ENCODE data around the gene SHMT1.
"Not testable (repeated sequence)": the region's sequence is repeated elsewhere in the genome, so short reads cannot be mapped to it uniquely, and the experiment has no call there.

SHMT1 gene

GRCh38 chr17:18320301-18320700 lies 43.0 kb downstream of the SHMT1 start:
- H3K36me3 ChIP-seq (ENCODE audit: control insufficient read depth, insufficient read depth, low read length), result peaks cover 30% of the 10 kb centered on the region
- H3K4me3 ChIP-seq (ENCODE audit: low read length), result peak overlapping the region; percentile 33
- no peaks in the 10 kb centered on the region for H3K27me3 ChIP-seq (ENCODE audit: control insufficient read depth, insufficient read depth, low read length)
- no peak overlapping the region for H3K27ac ChIP-seq (ENCODE audit: low read depth, low read length)
- H3K9ac ChIP-seq (ENCODE audit: low read length), result no peak overlapping the region
- H3K4me1 ChIP-seq (ENCODE audit: control insufficient read depth, insufficient read depth, low read length), result peaks cover 25% of the 10 kb centered on the region

GRCh38 chr17:18319604-18320256 lies 43.6 kb downstream of the SHMT1 start:
- Histone ChIP-seq H3K4me3 (ENCODE audit: low read length) (peak overlapping the region; percentile 33), H3K36me3 (ENCODE audit: control insufficient read depth, insufficient read depth, low read length) (peaks cover 28% of the 10 kb centered on the region), H3K4me1 (ENCODE audit: control insufficient read depth, insufficient read depth, low read length) (peaks cover 25% of the 10 kb centered on the region), H3K27me3 (ENCODE audit: control insufficient read depth, insufficient read depth, low read length) (no peaks in the 10 kb centered on the region), H3K9ac (ENCODE audit: low read length) (no peak overlapping the region), H3K27ac (ENCODE audit: low read depth, low read length) (no peak overlapping the region)

DNA sequence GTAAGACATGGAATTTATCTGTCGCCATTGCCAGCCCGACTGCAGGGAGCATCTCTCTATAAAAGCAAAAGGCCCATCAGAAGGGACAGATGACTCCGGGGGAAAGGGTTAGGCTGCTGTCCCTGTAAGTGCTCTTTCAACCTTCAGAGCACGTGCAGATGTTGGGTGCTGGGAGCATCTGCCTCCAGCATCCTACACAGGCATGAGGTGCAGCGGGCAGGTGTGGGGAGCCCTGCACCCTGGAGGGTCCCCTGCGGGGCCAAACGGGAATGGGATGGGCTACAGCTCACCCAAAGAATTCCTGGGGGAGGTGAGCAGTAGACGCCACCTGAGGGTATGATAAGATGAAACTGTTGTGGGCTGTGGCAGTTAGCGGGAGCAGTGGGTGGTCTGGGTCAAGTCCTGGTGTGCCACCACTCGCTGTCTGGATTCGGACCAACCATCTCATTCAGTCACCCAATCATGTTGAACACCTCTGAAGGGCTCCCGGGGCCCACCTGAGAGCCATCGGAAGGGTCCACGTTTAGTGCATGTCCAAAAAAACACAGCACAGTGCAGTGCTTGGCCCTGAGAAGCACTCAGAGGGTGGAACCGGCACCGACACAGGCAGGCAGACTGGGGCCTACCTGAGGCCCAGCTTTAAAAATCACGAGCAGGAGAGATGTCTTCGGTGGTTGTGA lies 44.4 kb downstream of the SHMT1 start:
- H3K4me3 ChIP-seq (ENCODE audit: low read length), result no peak overlapping the region
- peaks cover 21% of the 10 kb centered on the region for H3K36me3 ChIP-seq (ENCODE audit: control insufficient read depth, insufficient read depth, low read length)
- H3K4me1 ChIP-seq (ENCODE audit: control insufficient read depth, insufficient read depth, low read length), result peaks cover 29% of the 10 kb centered on the region
- no peaks in the 10 kb centered on the region for H3K27me3 ChIP-seq (ENCODE audit: control insufficient read depth, insufficient read depth, low read length)
- no peak overlapping the region for H3K27ac ChIP-seq (ENCODE audit: low read depth, low read length)
- H3K9ac ChIP-seq (ENCODE audit: low read length), result no peak overlapping the region

DNA sequence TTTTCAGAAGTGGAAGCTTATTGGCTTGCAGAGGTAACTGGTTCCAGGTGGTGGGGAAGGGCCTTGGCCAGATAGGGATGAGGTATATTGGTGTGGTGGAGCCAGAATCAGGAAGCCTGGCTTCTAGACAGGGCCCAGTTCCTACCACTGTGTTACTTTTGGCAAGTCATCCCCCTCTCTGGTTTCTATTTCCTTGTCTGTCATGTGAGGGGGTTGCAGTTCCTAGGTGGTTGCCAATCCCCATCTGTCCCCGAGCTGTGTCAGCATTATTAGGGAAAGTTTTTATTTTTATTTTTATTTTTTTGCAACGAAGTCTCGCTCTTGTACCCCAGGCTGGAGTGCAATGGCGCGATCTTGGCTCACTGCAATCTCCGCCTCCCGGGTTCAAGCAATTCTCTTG lies 45.2 kb downstream of the SHMT1 start:
- Histone ChIP-seq H3K9ac (ENCODE audit: low read length) (no peak overlapping the region), H3K36me3 (ENCODE audit: control insufficient read depth, insufficient read depth, low read length) (peaks cover 13% of the 10 kb centered on the region), H3K27ac (ENCODE audit: low read depth, low read length) (no peak overlapping the region), H3K4me1 (ENCODE audit: control insufficient read depth, insufficient read depth, low read length) (peaks cover 34% of the 10 kb centered on the region), H3K27me3 (ENCODE audit: control insufficient read depth, insufficient read depth, low read length) (no peaks in the 10 kb centered on the region), H3K4me3 (ENCODE audit: low read length) (no peak overlapping the region)

DNA sequence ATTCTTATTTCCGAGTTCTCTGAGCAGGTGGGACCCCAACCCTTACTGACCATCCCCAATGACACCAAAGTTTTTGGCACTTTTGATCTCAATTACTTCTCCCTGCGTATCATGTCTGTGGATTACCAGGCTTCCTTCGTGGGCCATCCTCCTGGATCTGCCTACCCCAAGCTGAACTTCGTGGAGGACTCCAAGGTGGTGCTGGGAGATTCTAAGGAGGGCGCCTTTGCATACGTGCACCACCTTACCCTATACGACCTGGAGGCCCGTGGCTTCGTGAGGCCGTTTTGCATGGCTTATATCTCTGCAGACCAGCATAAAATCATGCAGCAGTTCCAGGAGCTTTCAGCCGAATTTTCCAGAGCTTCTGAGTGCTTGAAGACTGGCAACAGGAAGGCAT lies 47.4 kb downstream of the SHMT1 start:
- no peaks in the 10 kb centered on the region for H3K27me3 ChIP-seq (ENCODE audit: control insufficient read depth, insufficient read depth, low read length)
- peak overlapping the region; percentile 1 for H3K9ac ChIP-seq (ENCODE audit: low read length)
- H3K4me1 ChIP-seq (ENCODE audit: control insufficient read depth, insufficient read depth, low read length), result peaks cover 34% of the 10 kb centered on the region
- H3K27ac ChIP-seq (ENCODE audit: low read depth, low read length), result peak overlapping the region; percentile 92
- peak overlapping the region; percentile 95 for H3K4me3 ChIP-seq (ENCODE audit: low read length)
- H3K36me3 ChIP-seq (ENCODE audit: control insufficient read depth, insufficient read depth, low read length), result peaks cover 3% of the 10 kb centered on the region

- Histone ChIP-seq H3K36me3 (ENCODE audit: control insufficient read depth, insufficient read depth, low read length) (peaks cover 3% of the 10 kb centered on the region), H3K4me3 (ENCODE audit: low read length) (peak overlapping the region; percentile 95), H3K4me1 (ENCODE audit: control insufficient read depth, insufficient read depth, low read length) (peaks cover 34% of the 10 kb centered on the region), H3K9ac (ENCODE audit: low read length) (peak overlapping the region; percentile 86), H3K27ac (ENCODE audit: low read depth, low read length) (peak overlapping the region; percentile 92), H3K27me3 (ENCODE audit: control insufficient read depth, insufficient read depth, low read length) (no peaks in the 10 kb centered on the region)
These were observed 47.8 kb downstream of the SHMT1 start for GRCh38 chr17:18315562-18315922.

GRCh38 chr17:18314731-18315561 lies 48.4 kb downstream of the SHMT1 start, which contains the start of the genes SMCR8 and TOP3A:
Gene SMCR8, plus strand, starts transcription at chr17:18315293. Its CDS starts 497 bp downstream, at chr17:18315790.
Gene TOP3A, minus strand, starts transcription at chr17:18314994. Its CDS starts 216 bp downstream, at chr17:18314778.
- peak within 1 kb of the TSS; percentile 86 for H3K9ac ChIP-seq (ENCODE audit: low read length)
- H3K4me3 ChIP-seq (ENCODE audit: low read length), result peak within 1 kb of the TSS; percentile 95
- H3K36me3 ChIP-seq (ENCODE audit: control insufficient read depth, insufficient read depth, low read length), result peaks cover 3% of the 10 kb centered on the region
- H3K4me1 ChIP-seq (ENCODE audit: control insufficient read depth, insufficient read depth, low read length), result peaks cover 31% of the 10 kb centered on the region
- peak within 1 kb of the TSS; percentile 92 for H3K27ac ChIP-seq (ENCODE audit: low read depth, low read length)
- H3K27me3 ChIP-seq (ENCODE audit: control insufficient read depth, insufficient read depth, low read length), result no peaks in the 10 kb centered on the region

DNA sequence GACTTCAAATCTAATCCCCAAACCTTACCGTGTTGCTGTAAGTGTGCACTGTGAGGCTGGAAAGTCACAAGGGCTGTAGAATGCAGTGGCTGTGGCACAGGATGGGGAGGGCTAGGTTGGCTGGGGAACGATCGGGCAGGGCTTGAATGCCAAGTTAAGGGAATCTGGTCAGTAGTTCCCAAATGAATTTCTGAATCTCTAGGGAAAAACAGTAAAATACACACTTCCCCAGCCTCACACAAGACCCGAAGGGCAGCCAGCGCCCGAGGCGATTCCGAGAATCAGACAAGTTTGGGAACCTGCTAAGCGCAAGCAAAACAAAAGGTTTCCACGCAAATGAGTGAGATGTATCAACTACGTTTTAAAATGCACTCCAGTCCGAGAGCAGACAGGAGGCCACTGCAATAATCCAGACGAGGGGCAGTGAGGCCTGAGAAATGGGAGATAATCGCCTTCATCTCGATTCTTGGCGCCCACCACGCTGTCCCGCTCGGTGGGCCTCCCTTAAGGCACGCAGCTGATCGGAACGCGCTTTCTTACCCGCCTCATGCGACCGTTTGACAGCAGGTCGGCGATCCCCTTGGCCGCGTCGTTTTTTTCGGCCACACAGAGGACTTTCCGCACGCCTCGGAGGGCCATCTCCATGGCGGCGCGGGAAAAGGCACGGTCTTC lies 49.2 kb downstream of the SHMT1 start:
- peaks cover under 1% of the 10 kb centered on the region for H3K36me3 ChIP-seq (ENCODE audit: control insufficient read depth, insufficient read depth, low read length)

DNA sequence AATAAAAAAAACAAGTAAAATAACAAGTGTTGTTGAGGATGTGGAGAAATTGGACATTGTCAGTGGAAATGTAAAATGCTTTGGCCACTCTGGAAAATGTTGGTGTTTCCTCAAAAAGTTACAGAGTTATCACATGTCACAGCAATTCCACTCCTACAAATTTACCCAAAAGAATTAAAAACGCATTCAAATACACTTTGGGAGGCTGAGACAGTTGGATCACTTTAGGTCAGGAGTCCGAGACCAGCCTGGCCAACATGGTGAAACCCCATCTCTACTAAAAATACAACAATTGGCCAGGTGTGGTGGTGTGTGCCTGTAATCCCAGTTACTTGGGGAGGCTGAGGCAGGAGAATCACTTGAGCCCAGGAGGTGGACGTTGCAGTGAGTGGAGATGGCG lies 54.1 kb downstream of the SHMT1 start:
- Histone ChIP-seq H3K9ac (ENCODE audit: low read length) (no peak overlapping the region), H3K27ac (ENCODE audit: low read depth, low read length) (no peak overlapping the region), H3K4me3 (ENCODE audit: low read length) (no peak overlapping the region), H3K36me3 (ENCODE audit: control insufficient read depth, insufficient read depth, low read length) (peaks cover 16% of the 10 kb centered on the region), H3K27me3 (ENCODE audit: control insufficient read depth, insufficient read depth, low read length) (no peaks in the 10 kb centered on the region), H3K4me1 (ENCODE audit: control insufficient read depth, insufficient read depth, low read length) (peaks cover 8% of the 10 kb centered on the region)

More for the DNA sequence above, 49.2 kb downstream of the SHMT1 start:
- Histone ChIP-seq H3K4me1 (ENCODE audit: control insufficient read depth, insufficient read depth, low read length) (peaks cover 28% of the 10 kb centered on the region), H3K9ac (ENCODE audit: low read length) (peak overlapping the region; percentile 19), H3K27me3 (ENCODE audit: control insufficient read depth, insufficient read depth, low read length) (no peaks in the 10 kb centered on the region), H3K27ac (ENCODE audit: low read depth, low read length) (peak overlapping the region; percentile 92), H3K4me3 (ENCODE audit: low read length) (peak overlapping the region; percentile 95)

- H3K27me3 ChIP-seq (ENCODE audit: control insufficient read depth, insufficient read depth, low read length); H3K9ac ChIP-seq (ENCODE audit: low read length); H3K27ac ChIP-seq (ENCODE audit: low read depth, low read length); H3K4me3 ChIP-seq (ENCODE audit: low read length); H3K4me1 ChIP-seq (ENCODE audit: control insufficient read depth, insufficient read depth, low read length): not testable (repeated sequence)
- H3K36me3 ChIP-seq (ENCODE audit: control insufficient read depth, insufficient read depth, low read length), result peaks cover 46% of the 10 kb centered on the region
These were observed 60.1 kb downstream of the SHMT1 start for GRCh38 chr17:18303206-18303605.

DNA sequence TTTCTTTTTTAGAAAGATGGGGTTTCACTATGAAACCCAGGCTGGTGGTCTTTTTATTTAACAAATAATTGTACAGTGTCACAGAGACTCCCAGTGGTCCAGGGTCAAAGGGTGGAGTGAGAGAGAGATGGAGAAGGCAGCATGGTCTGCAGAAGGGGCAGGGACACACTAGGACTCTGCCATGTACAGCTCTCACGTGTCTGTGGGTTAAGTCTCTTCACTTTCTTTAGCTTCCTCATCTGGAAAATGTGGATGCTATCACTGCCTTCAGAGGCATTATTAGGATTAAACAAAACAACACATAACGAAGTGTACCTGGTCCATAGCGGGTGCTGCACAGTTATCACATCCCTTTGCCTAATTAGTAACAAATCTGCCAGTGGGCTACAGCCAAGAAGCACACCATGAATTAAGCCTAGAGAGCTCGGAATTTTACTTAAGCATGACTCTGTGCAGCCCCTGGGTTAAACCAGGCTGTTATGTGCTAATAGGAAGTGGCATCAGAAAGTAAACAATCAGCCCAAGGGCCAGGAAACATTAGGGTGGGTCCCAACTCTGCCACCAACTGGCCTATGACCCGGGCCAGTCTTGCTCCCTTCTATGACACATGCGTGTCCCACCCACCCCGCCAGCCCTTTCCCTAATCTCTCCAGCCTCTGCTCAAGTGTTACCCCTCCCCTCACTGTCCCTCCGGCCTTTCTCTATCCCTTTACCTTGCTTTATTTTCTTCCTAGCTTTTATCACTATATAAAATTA lies 62.4 kb downstream of the SHMT1 start:
- peaks cover 37% of the 10 kb centered on the region for H3K36me3 ChIP-seq (ENCODE audit: control insufficient read depth, insufficient read depth, low read length)
- H3K27me3 ChIP-seq (ENCODE audit: control insufficient read depth, insufficient read depth, low read length), result no peaks in the 10 kb centered on the region
- no peak overlapping the region for H3K9ac ChIP-seq (ENCODE audit: low read length)
- no peak overlapping the region for H3K4me3 ChIP-seq (ENCODE audit: low read length)
- H3K27ac ChIP-seq (ENCODE audit: low read depth, low read length), result no peak overlapping the region
- H3K4me1 ChIP-seq (ENCODE audit: control insufficient read depth, insufficient read depth, low read length), result no peaks in the 10 kb centered on the region
